ENCODE measurements around the gene WASF1. TPM values are rescaled to one million over a fixed set of nuclear protein-coding genes. Genes with fewer than 3 reads are reported as not detected.

WASF1 gene
- total RNA-seq, 1 experiment from 2014 or later, result 3.0 TPM

DNA sequence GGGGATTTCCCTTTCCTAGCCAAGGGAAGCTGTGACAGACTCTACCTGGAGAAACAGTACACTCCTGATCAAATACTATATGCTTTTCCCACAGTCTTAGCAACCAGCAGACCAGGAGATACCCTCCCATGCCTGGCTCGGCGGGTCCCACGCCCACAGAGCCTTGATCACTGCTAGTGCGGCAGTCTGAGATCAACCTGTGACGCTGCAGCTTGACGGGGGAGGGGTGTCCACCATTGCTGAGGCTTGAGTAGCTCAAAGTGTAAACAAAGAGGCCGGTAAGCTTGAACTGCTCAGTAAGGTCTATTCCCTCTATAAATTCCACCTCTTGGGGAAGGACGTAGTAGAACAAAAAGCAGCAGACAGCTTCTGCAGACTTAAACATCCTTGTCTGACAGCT lies 63.2 kb downstream of the WASF1 start:
- intact Hi-C loops (cut with micrococcal nuclease), result no loop called here
- H3K9me2 ChIP-seq (replicated peaks; ENCODE audit: low read length), result no peaks in the 10 kb centered on the region
- H3K36me3 ChIP-seq (ENCODE audit: low read depth, low read length), result no peaks in the 10 kb centered on the region
- H3F3A ChIP-seq (ENCODE audit: low read length, unreplicated experiment), result no peaks in the 10 kb centered on the region
- TF ChIP-seq EZH2phosphoT487 (IDR thresholded peaks at IDR 0.05; ENCODE audit: borderline replicate concordance, low read length) (no peak), EZH2 (IDR thresholded peaks at IDR 0.05; ENCODE audit: low read length, unreplicated experiment) (no peak)
- TF ChIP-seq, protein P1, sequence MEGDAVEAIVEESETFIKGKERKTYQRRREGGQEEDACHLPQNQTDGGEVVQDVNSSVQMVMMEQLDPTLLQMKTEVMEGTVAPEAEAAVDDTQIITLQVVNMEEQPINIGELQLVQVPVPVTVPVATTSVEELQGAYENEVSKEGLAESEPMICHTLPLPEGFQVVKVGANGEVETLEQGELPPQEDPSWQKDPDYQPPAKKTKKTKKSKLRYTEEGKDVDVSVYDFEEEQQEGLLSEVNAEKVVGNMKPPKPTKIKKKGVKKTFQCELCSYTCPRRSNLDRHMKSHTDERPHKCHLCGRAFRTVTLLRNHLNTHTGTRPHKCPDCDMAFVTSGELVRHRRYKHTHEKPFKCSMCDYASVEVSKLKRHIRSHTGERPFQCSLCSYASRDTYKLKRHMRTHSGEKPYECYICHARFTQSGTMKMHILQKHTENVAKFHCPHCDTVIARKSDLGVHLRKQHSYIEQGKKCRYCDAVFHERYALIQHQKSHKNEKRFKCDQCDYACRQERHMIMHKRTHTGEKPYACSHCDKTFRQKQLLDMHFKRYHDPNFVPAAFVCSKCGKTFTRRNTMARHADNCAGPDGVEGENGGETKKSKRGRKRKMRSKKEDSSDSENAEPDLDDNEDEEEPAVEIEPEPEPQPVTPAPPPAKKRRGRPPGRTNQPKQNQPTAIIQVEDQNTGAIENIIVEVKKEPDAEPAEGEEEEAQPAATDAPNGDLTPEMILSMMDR (conservative IDR thresholded peaks at IDR 0.05; ENCODE audit: low read depth, low read length), result no peak
- no peak overlapping the region for H3K4me2 ChIP-seq (ENCODE audit: low read length)
- BruUV-seq (replicated peaks), result no TSS peak
- H4K20me1 ChIP-seq (ENCODE audit: low read length), result no peaks in the 10 kb centered on the region
- CTCF ChIA-PET, result no interaction called here
- H3K27ac ChIP-seq (ENCODE audit: low read length), result no peak overlapping the region
- POLR2A ChIA-PET (ENCODE audit: unreplicated experiment), result no interaction called here
- no peaks in the 10 kb centered on the region for H3K9me3 ChIP-seq (ENCODE audit: low read length)
- H3K4me1 ChIP-seq (ENCODE audit: insufficient read depth, low read length), result no peaks in the 10 kb centered on the region
- no peaks in the 10 kb centered on the region for H3K79me2 ChIP-seq (ENCODE audit: low read length)
- H2AFZ ChIP-seq (ENCODE audit: low read length), result no peak overlapping the region
- H3K27me3 ChIP-seq (ENCODE audit: low read length), result no peaks in the 10 kb centered on the region
- ATAC-seq (no peak), DNase-seq (no peak)
- no peak overlapping the region for H3K4me3 ChIP-seq (ENCODE audit: low read length)
- no peak overlapping the region for H3K9ac ChIP-seq (ENCODE audit: low read length)

DNA sequence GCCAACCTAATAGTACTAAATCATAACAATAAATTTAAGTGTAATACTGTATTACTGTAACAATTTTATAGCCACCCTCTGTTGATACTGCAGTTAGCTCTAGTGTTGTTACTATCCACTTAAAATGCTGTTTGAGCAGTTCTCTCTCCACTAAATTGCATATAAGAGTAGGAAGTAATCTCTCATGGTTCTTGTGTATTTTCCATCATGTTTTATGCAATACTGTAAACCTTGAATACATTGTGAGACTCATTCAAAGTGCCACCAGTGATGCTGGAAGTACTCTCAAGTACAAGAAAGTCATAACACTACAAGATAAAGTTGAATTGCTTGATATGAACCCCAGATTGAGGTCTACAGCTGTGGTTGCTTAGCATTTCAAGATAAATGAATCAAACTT lies 65.5 kb downstream of the WASF1 start:
- Histone ChIP-seq H3K9me2 (replicated peaks; ENCODE audit: low read length) (no peaks in the 10 kb centered on the region), H3K4me2 (ENCODE audit: low read length) (no peak overlapping the region), H3K9ac (ENCODE audit: low read length) (no peak overlapping the region), H4K20me1 (ENCODE audit: low read length) (no peaks in the 10 kb centered on the region), H3K79me2 (ENCODE audit: low read length) (no peaks in the 10 kb centered on the region), H3K9me3 (ENCODE audit: low read length) (no peaks in the 10 kb centered on the region), H3F3A (ENCODE audit: low read length, unreplicated experiment) (no peaks in the 10 kb centered on the region), H3K27me3 (ENCODE audit: low read length) (no peaks in the 10 kb centered on the region), H3K27ac (ENCODE audit: low read length) (no peak overlapping the region), H3K36me3 (ENCODE audit: low read depth, low read length) (no peaks in the 10 kb centered on the region), H3K4me1 (ENCODE audit: insufficient read depth, low read length) (no peaks in the 10 kb centered on the region), H2AFZ (ENCODE audit: low read length) (no peak overlapping the region), H3K4me3 (ENCODE audit: low read length) (no peak overlapping the region)
- TF ChIP-seq EZH2phosphoT487 (IDR thresholded peaks at IDR 0.05; ENCODE audit: borderline replicate concordance, low read length), result no peak
- no peak for TF ChIP-seq EZH2 (IDR thresholded peaks at IDR 0.05; ENCODE audit: low read length, unreplicated experiment)
- TF ChIP-seq, protein P1 (conservative IDR thresholded peaks at IDR 0.05; ENCODE audit: low read depth, low read length), result no peak
- no peak for ATAC-seq
- ChIA-PET POLR2A (ENCODE audit: unreplicated experiment) (no interaction called here), CTCF (no interaction called here)
- no peak for DNase-seq
- intact Hi-C loops (cut with micrococcal nuclease), result no loop called here
- BruUV-seq (replicated peaks), result no TSS peak

DNA sequence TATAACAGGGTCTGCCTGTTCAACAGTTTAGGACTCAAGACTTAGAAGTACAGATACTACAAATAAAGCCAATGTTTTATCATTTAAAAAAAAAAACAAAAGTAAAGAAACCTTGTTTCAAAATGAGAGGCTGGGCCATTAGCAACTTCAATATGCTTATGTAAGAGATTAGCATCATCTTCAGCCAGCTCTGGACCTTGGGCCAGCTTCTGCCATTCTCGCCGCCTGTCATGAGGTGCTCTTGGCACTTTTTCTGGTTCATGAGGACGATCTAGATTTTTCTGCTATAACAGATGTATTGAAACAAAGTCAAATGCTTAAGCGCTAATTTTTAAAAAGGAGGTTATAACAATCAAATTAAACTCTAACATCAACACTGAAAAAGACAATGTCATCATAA lies 74.2 kb downstream of the WASF1 start:
- no peaks in the 10 kb centered on the region for H3F3A ChIP-seq (ENCODE audit: low read length, unreplicated experiment)
- ChIA-PET POLR2A (ENCODE audit: unreplicated experiment) (no interaction called here), CTCF (no interaction called here)
- no peaks in the 10 kb centered on the region for H3K36me3 ChIP-seq (ENCODE audit: low read depth, low read length)
- no peaks in the 10 kb centered on the region for H3K9me3 ChIP-seq (ENCODE audit: low read length)
- no peaks in the 10 kb centered on the region for H3K79me2 ChIP-seq (ENCODE audit: low read length)
- BruUV-seq (replicated peaks), result no TSS peak
- H3K9ac ChIP-seq (ENCODE audit: low read length), result no peak overlapping the region
- DNase-seq (no peak), ATAC-seq (no peak)
- no peak overlapping the region for H2AFZ ChIP-seq (ENCODE audit: low read length)
- no peak overlapping the region for H3K4me3 ChIP-seq (ENCODE audit: low read length)
- H3K27me3 ChIP-seq (ENCODE audit: low read length), result no peaks in the 10 kb centered on the region
- no peaks in the 10 kb centered on the region for H3K9me2 ChIP-seq (replicated peaks; ENCODE audit: low read length)
- intact Hi-C loops (cut with micrococcal nuclease), result no loop called here
- no peaks in the 10 kb centered on the region for H3K4me1 ChIP-seq (ENCODE audit: insufficient read depth, low read length)
- no peak for TF ChIP-seq EZH2phosphoT487 (IDR thresholded peaks at IDR 0.05; ENCODE audit: borderline replicate concordance, low read length)
- TF ChIP-seq, protein P1 (conservative IDR thresholded peaks at IDR 0.05; ENCODE audit: low read depth, low read length), result no peak
- TF ChIP-seq EZH2 (IDR thresholded peaks at IDR 0.05; ENCODE audit: low read length, unreplicated experiment), result no peak
- no peak overlapping the region for H3K4me2 ChIP-seq (ENCODE audit: low read length)
- no peak overlapping the region for H3K27ac ChIP-seq (ENCODE audit: low read length)
- H4K20me1 ChIP-seq (ENCODE audit: low read length), result no peaks in the 10 kb centered on the region

Data from PC-3 (cell line).